GM20000 (cell line): ENCODE data around the gene OR6J1.

Experiments used
- DNase-seq: peaks from one replicate; pipeline ENCODE4 v3.0.0; 2012; ENCODE audit warnings: low spot score
- CTCF ChIP-seq: IDR thresholded peaks from 2 replicates; pipeline ENCODE4 v1.5.1; 2012; ENCODE audit warnings: mild to moderate bottlenecking, control low read depth; ENCODE audit errors: extremely low read depth, missing control alignments

OR6J1 gene

GRCh38 chr14:22587247-22587646 is 56.9 kb downstream of the OR6J1 start:
- DNase-seq: no peak
- no peak for TF ChIP-seq CTCF

- no peak for TF ChIP-seq CTCF
- no peak for DNase-seq
These were observed 60.2 kb downstream of the OR6J1 start for GRCh38 chr14:22583994-22584393.
